Inflammatory macrophage treated with lipopolysaccharide for 4 hours (primary cell): ENCODE data around the gene TGM3.

ENCODE experiments used
- DNase-seq: peaks from one replicate; pipeline ENCODE4 v3.0.0-alpha.2; 2020

The TGM3 gene

GRCh38 chr20:2285613-2286012 is 10.2 kb upstream of the TGM3 start:
- no peak for DNase-seq

GRCh38 chr20:2287504-2287903 is 8.3 kb upstream of the TGM3 start:
- no peak for DNase-seq

DNA sequence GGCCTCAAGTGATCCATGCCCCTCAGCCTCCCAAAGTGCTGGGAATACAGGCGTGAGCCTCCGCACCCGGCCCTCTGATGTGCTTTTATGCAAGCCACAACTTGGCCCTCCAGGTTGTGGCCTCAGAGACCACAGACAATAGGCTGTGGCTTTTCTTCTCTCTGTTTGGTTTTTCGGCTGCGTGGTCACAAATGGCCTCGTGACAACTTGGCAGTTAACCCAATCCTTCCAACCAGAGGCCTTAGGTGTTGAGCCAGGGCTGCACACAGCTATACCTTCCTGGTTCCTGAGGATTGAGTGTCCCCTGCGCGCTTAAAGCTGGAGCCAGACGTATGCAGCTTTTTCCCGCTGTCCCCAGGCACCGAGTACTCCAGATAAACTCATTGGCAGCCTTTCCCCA is 6.3 kb upstream of the TGM3 start:
- DNase-seq = no peak

DNA sequence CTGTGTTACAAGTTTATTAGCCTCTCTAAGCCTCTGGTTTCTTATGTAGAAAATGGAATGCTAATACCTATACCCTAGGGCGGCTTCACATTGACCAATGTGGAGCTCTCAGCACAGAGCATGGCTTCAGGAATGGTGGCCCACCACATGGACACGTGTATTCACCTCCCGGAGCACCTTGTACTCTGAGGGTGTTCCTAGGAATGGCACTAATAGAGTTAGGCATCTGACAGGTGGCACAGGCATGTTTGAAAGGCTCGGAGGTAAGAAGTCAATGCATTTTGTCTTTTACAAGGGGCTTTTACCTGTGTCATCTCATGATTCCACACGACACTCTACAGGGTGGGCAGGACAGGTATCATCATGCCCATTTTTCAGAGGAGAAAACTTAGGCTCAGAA is 5.3 kb upstream of the TGM3 start:
- no peak for DNase-seq

GRCh38 chr20:2292416-2293110 is 3.2 kb upstream of the TGM3 start:
- peak; percentile 97 for DNase-seq

- DNase-seq = no peak
Measured at GRCh38 chr20:2293486-2293885, 2.3 kb upstream of the TGM3 start.

GRCh38 chr20:2293971-2294370 is 1.8 kb upstream of the TGM3 start:
- DNase-seq = no peak

DNA sequence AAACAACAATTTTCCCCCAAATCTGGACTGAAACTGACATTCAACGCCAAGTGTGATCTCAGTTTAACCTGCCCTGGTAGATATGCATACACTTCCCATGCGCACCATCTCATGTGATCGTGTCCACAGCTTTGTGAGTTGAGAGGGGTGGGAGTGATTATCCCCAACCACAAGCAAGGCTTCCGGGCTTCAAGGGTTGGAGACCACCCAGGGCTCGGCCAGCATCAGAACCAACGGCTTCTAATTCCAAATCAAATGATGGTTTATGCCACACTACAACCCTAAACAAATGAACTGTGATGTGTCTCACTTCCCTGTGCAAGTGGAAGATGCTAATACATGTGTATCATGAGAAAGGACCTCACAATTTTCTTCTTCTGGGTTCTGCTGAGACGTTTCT is 515 bp upstream of the TGM3 start:
- no peak for DNase-seq

- DNase-seq = no peak
Measured at GRCh38 chr20:2296524-2297356, 939 bp downstream of the TGM3 start.

DNA sequence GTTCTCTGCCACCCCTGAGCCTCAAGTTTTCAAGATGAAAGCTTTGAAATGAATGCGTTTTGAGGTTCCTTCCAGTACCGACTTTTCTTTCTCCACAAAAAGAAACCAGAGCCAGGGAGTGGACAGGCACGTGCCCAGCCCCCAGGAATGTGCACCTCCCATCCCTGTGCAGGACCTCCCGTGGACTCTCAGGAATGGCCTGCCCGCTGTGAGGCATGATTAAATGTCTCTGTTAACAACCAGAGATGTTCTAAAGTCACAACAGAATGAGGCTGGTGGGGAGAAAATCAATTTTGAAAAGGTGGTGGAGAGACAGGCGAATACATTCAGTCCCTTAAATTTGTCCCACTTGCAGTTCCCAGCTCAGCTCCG is 1.5 kb downstream of the TGM3 start:
- no peak for DNase-seq

DNA sequence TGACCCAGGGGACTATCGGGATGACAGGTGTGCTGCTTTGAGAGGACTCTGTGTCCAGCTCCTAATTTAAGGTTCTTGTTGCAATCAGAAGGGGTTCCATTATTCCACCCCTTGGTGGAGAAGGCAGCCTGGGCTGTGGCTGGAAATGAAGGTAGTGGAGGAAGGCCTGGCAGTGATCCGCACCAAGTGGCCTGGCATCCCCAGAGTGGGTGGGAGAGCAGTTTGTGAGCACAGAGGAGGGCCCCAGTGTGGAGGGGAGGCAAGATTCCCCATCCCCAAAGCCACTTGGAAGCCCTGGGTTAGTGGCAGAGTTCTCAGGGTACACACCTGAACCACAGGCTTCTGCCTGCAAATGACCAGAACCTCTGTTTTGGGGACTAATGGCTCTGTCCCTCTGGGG is 2.3 kb downstream of the TGM3 start:
- no peak for DNase-seq

DNA sequence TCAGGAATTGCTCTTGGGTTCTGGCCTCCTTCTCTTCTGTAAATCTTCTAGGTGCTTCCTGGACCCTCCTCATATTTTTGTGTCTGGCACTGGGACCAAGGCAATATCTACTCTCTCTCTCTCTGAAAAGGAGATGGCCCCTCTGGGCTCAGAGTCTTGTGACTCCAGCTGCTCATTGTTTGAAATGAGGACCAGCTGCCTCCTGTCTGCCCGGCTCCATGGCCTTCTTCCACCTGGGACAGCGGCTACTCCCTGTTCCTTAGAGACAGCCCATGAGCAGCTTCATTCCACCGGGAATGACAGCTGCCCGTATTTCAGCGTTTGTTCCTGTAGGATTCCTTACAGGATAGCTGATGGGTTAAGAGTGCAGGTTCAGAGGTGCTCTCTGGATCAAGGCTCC is 2.9 kb downstream of the TGM3 start:
- no peak for DNase-seq

DNA sequence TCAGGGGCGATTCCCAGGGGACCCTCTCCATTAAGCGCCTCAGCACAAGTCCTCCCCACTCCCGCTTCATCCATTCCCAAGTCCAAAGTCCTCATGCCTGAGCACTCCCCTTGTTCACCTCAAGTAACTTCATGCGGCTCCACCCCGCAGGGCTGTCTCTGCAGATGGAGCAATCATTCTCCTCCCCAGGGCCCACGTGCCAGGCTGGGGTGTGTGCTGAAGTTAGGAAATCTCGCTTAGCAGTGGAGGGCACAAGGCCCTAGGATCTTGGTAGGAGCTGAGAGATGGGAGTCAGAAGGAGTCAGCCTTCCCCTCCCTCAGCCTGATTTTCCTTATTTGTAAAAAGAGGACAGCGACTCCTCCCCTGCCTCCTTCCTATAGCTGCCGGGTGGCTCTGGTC is 3.5 kb downstream of the TGM3 start:
- DNase-seq = peak; percentile 91

- no peak for DNase-seq
Measured at GRCh38 chr20:2300002-2300401, 4.2 kb downstream of the TGM3 start.

DNA sequence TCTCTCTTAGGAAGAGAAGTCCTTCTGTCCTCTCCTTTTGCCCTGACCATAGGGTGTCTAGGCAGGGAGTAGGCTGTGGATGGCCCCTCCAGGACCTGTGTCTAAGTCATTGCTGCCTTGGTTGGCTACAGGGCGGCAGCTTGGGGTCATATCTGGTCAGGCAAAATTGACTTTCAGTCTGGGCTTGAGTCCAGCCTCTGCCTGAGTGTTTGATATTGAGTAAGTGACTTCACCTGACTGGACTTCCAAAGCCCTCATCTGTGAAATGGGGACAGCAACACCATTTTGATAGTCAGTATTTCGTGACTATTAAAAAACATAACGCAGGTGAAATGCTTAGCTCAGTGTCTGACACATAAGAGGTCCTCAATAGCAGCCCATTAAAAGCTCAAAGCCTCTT is 4.6 kb downstream of the TGM3 start:
- peak; percentile 16 for DNase-seq

DNA sequence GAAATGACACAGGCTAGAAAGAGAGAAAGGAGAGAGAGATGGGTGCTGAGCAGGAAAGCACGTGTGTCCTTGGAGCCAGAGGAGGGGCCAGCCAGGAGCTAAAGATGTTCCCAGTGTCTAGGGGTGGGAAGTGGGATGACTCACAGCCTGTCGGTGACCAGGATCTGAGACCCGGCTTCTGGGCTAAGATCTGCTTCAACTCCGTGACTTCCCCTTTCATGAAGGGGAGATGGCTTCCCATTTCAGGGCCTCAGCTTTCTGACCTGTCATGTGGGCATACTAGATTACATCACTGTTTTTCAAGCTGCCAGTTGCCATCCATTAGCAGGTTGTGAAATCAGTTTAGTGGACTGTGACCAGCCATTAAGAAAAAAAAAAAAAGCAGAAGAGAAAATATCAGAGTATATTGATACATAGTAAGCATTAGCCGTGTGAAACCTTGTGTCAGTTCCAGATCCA is 5.4 kb downstream of the TGM3 start:
- peak; percentile 100 for DNase-seq

GRCh38 chr20:2302384-2303060 is 6.7 kb downstream of the TGM3 start:
- peak; percentile 75 for DNase-seq

GRCh38 chr20:2303673-2304072 is 7.9 kb downstream of the TGM3 start:
- no peak for DNase-seq

DNA sequence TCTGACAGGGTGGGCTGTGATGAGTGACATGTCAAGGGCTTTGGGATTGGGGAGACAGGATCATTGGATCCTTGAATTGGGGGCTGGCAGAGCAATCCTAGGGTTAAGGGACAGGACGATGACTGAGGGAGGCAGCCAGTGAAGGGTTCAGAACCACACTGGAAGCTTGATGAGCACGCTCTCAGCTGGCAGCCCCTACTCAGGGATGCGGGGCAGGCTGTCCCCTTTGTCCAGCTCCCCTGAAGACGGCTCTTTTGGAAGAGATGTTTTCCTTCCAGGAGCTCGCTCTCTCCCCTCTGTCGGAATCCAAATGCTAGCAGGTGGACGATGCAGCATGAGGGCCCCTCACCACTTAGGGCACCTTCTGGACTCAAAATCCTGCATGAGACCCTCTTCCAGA is 8.4 kb downstream of the TGM3 start:
- DNase-seq = no peak

DNA sequence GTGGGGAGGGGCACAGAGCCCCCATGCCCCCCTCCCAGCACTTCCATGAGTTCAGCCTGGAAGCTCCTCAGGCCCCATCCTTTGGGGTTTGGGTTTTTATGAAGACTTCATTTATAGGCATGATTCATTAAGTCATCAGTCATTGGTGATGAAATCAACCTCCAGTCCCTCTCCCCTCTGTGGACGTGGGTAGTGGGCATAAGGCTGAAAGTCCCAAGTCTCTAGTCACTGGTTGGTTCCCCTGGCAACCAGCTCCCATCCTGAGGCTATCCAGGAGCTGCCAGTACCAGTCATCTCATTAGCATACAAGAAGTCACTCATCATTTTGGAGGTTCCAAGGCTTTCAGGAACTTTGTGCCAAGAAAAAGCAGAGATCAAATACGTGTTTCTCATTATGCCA is 9.2 kb downstream of the TGM3 start:
- no peak for DNase-seq

DNA sequence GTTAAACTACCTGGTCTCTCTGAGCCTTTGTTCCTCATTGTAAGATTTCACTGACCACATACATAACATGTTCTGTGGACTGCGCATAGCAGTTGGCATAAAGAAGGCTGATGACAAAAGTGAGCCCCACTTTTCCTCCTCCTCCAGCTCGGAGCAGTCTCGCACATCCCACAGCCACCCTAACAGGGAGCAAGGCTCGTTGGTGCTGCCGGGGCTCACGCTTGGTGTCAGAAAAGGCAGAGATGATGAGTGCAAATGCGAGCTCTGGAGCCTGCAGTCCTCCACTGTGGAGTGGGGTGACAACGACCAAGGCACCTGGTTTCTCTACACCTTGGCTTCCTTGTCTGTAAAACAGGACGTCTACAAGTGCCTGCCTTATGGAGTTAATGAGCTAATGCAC is 9.7 kb downstream of the TGM3 start:
- DNase-seq = no peak

DNA sequence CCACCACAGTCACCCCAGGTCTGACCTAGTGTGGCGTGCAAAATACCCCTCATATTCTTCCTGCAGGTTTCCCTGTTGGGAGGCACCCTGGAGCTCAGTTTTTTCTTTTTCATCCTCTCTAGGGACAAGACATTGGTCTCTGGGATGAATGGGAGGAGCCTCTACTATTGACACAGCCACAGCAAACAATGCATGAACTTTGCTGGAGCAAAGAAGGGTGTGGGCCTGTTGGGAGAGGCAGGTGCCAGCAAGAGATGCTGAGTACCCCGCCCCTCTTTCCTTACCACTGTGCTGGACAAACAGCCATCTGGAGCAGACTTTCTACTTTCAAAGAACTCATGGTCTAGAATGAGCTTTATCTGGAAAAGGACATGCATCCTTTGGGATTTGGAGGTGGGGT is 10.1 kb downstream of the TGM3 start:
- DNase-seq = no peak

GRCh38 chr20:2307136-2307535 is 11.3 kb downstream of the TGM3 start:
- no peak for DNase-seq

GRCh38 chr20:2311329-2311728 is 15.5 kb downstream of the TGM3 start:
- peak; percentile 83 for DNase-seq
